ENCODE measurements around the gene KLHDC7B. TPM values are rescaled to one million over a fixed set of nuclear protein-coding genes. Genes with fewer than 3 reads are reported as not detected.
A peak's percentile ranks its signal among the peaks of the same experiment; 100 is the strongest.

KLHDC7B gene
- total and polyA plus RNA-seq, 2 of the 13 experiments (the other 11 are each of a cell fraction or from before 2014, with no cell fraction given) = 0.11 TPM; not detected in 1

DNA sequence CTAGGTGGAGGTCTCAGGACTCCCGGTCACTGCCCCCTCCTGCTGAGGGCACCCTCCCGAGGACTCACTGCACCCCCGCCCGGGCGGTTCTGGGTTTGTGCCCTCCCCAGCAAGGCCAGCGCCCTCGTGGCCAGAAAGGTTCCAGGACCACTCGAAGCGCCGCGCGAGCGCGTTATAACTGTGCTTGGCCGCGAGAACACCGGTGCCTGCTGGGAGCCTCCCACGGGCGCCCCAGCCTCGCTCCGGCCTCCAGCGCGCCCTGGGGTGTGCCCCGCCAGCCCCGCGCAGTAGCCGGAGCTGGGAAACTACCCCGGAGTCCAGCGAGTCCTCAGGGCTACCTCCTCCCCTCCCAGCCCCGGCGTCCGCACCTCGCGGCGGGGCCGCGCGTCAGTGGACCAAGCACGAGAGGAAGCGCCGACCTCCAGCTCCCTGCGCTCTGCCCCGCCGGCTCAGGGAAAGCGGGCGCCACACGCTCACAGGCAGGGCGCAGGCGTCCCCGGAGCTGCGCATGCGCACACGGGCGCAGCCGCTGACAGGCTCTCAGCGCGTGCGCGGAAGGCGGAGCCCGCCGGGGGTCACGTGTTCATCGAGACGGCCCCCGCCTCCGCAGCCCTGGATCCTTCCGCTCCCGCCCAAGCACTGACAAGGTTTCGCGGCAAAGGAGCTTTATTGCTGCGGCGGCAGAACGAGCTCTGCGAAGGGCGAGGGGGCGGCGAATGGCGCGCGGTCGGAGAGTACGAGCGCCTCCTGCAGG, 20.4 kb upstream of the KLHDC7B start, which contains the start of gene SCO2 (continued):
- TF ChIP-seq NONO (IDR thresholded peaks at IDR 0.05) (no peak), NONO (CRISPR knock-in tag; conservative IDR thresholded peaks at IDR 0.05) (peak; percentile 72), ZNF713 (CRISPR knock-in tag; IDR thresholded peaks at IDR 0.05) (no peak), HOXD1 (CRISPR knock-in tag; IDR thresholded peaks at IDR 0.05) (peak; percentile 22; the same call in 1 of the 2 replicates), ZNF124 (CRISPR knock-in tag; IDR thresholded peaks at IDR 0.05) (0 out of 2 replicates have a peak, but pooled peaks have one; percentile 85), MTA1 (CRISPR knock-in tag; IDR thresholded peaks at IDR 0.05; ENCODE audit: borderline replicate concordance) (peak; percentile 56; the same call in 1 of the 2 replicates), KAT8 (CRISPR knock-in tag; IDR thresholded peaks at IDR 0.05) (peak; percentile 85), TEAD3 (CRISPR knock-in tag; optimal IDR thresholded peaks at IDR 0.05; ENCODE audit: borderline replicate concordance) (peak; percentile 65), HMG20B (CRISPR knock-in tag; conservative IDR thresholded peaks at IDR 0.05) (peak; percentile 67; the same call in 1 of the 2 replicates), ZNF720 (CRISPR knock-in tag; IDR thresholded peaks at IDR 0.05) (no peak), ZSCAN22 (CRISPR knock-in tag; IDR thresholded peaks at IDR 0.05) (0 out of 2 replicates have a peak, but pooled peaks have one; percentile 39), SRF (IDR thresholded peaks at IDR 0.05; ENCODE audit: low read depth, low read length) (no peak)
- TF ChIP-seq, protein P1, sequence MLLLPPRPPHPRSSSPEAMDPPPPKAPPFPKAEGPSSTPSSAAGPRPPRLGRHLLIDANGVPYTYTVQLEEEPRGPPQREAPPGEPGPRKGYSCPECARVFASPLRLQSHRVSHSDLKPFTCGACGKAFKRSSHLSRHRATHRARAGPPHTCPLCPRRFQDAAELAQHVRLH (CRISPR knock-in tag; IDR thresholded peaks at IDR 0.05; ENCODE audit: borderline replicate concordance, low read depth) = peak; percentile 64; the same call in 1 of the 2 replicates
- TF ChIP-seq, protein P2, sequence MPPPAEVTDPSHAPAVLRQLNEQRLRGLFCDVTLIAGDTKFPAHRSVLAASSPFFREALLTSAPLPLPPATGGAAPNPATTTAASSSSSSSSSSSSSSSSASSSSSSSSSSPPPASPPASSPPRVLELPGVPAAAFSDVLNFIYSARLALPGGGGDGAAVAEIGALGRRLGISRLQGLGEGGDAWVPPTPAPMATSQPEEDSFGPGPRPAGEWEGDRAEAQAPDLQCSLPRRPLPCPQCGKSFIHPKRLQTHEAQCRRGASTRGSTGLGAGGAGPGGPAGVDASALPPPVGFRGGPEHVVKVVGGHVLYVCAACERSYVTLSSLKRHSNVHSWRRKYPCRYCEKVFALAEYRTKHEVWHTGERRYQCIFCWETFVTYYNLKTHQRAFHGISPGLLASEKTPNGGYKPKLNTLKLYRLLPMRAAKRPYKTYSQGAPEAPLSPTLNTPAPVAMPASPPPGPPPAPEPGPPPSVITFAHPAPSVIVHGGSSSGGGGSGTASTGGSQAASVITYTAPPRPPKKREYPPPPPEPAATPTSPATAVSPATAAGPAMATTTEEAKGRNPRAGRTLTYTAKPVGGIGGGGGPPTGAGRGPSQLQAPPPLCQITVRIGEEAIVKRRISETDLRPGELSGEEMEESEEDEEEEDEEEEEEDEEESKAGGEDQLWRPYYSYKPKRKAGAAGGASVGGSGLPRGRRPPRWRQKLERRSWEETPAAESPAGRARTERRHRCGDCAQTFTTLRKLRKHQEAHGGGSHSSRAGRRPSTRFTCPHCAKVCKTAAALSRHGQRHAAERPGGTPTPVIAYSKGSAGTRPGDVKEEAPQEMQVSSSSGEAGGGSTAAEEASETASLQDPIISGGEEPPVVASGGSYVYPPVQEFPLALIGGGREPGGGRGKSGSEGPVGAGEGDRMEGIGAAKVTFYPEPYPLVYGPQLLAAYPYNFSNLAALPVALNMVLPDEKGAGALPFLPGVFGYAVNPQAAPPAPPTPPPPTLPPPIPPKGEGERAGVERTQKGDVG (CRISPR knock-in tag; IDR thresholded peaks at IDR 0.05; ENCODE audit: borderline replicate concordance) = peak; percentile 52
- TF ChIP-seq, protein P3, sequence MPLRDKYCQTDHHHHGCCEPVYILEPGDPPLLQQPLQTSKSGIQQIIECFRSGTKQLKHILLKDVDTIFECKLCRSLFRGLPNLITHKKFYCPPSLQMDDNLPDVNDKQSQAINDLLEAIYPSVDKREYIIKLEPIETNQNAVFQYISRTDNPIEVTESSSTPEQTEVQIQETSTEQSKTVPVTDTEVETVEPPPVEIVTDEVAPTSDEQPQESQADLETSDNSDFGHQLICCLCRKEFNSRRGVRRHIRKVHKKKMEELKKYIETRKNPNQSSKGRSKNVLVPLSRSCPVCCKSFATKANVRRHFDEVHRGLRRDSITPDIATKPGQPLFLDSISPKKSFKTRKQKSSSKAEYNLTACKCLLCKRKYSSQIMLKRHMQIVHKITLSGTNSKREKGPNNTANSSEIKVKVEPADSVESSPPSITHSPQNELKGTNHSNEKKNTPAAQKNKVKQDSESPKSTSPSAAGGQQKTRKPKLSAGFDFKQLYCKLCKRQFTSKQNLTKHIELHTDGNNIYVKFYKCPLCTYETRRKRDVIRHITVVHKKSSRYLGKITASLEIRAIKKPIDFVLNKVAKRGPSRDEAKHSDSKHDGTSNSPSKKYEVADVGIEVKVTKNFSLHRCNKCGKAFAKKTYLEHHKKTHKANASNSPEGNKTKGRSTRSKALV (CRISPR knock-in tag; IDR thresholded peaks at IDR 0.05) = peak; percentile 91
- TF ChIP-seq, protein P4, sequence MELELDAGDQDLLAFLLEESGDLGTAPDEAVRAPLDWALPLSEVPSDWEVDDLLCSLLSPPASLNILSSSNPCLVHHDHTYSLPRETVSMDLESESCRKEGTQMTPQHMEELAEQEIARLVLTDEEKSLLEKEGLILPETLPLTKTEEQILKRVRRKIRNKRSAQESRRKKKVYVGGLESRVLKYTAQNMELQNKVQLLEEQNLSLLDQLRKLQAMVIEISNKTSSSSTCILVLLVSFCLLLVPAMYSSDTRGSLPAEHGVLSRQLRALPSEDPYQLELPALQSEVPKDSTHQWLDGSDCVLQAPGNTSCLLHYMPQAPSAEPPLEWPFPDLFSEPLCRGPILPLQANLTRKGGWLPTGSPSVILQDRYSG (CRISPR knock-in tag; IDR thresholded peaks at IDR 0.05) = no peak
- TF ChIP-seq, protein P5, sequence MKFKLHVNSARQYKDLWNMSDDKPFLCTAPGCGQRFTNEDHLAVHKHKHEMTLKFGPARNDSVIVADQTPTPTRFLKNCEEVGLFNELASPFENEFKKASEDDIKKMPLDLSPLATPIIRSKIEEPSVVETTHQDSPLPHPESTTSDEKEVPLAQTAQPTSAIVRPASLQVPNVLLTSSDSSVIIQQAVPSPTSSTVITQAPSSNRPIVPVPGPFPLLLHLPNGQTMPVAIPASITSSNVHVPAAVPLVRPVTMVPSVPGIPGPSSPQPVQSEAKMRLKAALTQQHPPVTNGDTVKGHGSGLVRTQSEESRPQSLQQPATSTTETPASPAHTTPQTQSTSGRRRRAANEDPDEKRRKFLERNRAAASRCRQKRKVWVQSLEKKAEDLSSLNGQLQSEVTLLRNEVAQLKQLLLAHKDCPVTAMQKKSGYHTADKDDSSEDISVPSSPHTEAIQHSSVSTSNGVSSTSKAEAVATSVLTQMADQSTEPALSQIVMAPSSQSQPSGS (CRISPR knock-in tag; IDR thresholded peaks at IDR 0.05) = peak; percentile 59; the same call in 1 of the 2 replicates
- TF ChIP-seq, protein P6, sequence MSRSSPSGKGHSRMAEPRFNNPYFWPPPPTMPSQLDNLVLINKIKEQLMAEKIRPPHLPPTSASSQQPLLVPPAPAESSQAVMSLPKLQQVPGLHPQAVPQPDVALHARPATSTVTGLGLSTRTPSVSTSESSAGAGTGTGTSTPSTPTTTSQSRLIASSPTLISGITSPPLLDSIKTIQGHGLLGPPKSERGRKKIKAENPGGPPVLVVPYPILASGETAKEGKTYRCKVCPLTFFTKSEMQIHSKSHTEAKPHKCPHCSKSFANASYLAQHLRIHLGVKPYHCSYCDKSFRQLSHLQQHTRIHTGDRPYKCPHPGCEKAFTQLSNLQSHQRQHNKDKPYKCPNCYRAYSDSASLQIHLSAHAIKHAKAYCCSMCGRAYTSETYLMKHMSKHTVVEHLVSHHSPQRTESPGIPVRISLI (CRISPR knock-in tag; IDR thresholded peaks at IDR 0.05; ENCODE audit: borderline replicate concordance) = no peak
